Astrocyte (in vitro differentiated cells and primary cell): ENCODE measurements around the gene PRAMEF12.

Experiments used
- EZH2 ChIP-seq: IDR thresholded peaks from 2 replicates; pipeline ENCODE4 v1.6.1; 2012; ENCODE audit warnings: mild to moderate bottlenecking, low read length, inconsistent platforms; ENCODE audit not compliant: insufficient read depth
- TF ChIP-seq, protein P1 (sequence below): IDR thresholded peaks from 2 replicates; pipeline ENCODE4 v1.5.1; 2011; ENCODE audit warnings: low read depth, mild to moderate bottlenecking, inconsistent platforms, low read length, moderate library complexity; ENCODE audit not compliant: insufficient read depth

- TF ChIP-seq, protein P1, sequence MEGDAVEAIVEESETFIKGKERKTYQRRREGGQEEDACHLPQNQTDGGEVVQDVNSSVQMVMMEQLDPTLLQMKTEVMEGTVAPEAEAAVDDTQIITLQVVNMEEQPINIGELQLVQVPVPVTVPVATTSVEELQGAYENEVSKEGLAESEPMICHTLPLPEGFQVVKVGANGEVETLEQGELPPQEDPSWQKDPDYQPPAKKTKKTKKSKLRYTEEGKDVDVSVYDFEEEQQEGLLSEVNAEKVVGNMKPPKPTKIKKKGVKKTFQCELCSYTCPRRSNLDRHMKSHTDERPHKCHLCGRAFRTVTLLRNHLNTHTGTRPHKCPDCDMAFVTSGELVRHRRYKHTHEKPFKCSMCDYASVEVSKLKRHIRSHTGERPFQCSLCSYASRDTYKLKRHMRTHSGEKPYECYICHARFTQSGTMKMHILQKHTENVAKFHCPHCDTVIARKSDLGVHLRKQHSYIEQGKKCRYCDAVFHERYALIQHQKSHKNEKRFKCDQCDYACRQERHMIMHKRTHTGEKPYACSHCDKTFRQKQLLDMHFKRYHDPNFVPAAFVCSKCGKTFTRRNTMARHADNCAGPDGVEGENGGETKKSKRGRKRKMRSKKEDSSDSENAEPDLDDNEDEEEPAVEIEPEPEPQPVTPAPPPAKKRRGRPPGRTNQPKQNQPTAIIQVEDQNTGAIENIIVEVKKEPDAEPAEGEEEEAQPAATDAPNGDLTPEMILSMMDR = no peak
- TF ChIP-seq EZH2 = no peak
Measured at GRCh38 chr1:12772520-12772919, 1.0 kb upstream of the PRAMEF12 start.
